Measurements from ENCODE around the gene CEL.

GRCh38 chr9:133065070-133065388 lies 3.2 kb downstream of the CEL start:
- TF ChIP-seq PKNOX1 (IDR thresholded peaks at IDR 0.05) (no peak), FOXK2 (IDR thresholded peaks at IDR 0.05) (no peak), TARDBP (IDR thresholded peaks at IDR 0.05) (no peak), FOXM1 (IDR thresholded peaks at IDR 0.05; ENCODE audit: borderline replicate concordance) (no peak), L3MBTL2 (conservative IDR thresholded peaks at IDR 0.05) (no peak), BHLHE40 (IDR thresholded peaks at IDR 0.05; ENCODE audit: borderline replicate concordance) (no peak), FOXA1 (IDR thresholded peaks at IDR 0.05) (no peak), SP1 (IDR thresholded peaks at IDR 0.05) (no peak), SUZ12 (IDR thresholded peaks at IDR 0.05) (no peak), HDGF (IDR thresholded peaks at IDR 0.05; ENCODE audit: borderline replicate concordance) (no peak), ZNF384 (IDR thresholded peaks at IDR 0.05) (no peak), NFRKB (IDR thresholded peaks at IDR 0.05) (no peak), ELF4 (IDR thresholded peaks at IDR 0.05) (no peak), LEF1 (IDR thresholded peaks at IDR 0.05; ENCODE audit: borderline replicate concordance) (no peak)
